Endothelial cell of umbilical vein (primary cell): Measurements from ENCODE around the gene ARHGAP30.

ENCODE experiments used
- POLR2A ChIP-seq: IDR thresholded peaks from 2 replicates; pipeline ENCODE4 v1.6.1; 2012; ENCODE audit warnings: low read depth, mild to moderate bottlenecking, control low read depth, low read length
- TF ChIP-seq, protein P1 (sequence below), 2 donors: IDR thresholded peaks; 1 replicate in 1 of 2; 2 replicates in 1 of 2; pipeline ENCODE4 v1.5.1; 2011; ENCODE audit warnings: low read length in 2 of 2, mild to moderate bottlenecking in 2 of 2, moderate library complexity in 2 of 2, control low read depth in 1 of 2, inconsistent platforms in 1 of 2, low read depth in 1 of 2; ENCODE audit not compliant: insufficient read depth in 1 of 2; ENCODE audit errors: extremely low read depth in 1 of 2

- TF ChIP-seq POLR2A = no peak
- TF ChIP-seq, protein P1, sequence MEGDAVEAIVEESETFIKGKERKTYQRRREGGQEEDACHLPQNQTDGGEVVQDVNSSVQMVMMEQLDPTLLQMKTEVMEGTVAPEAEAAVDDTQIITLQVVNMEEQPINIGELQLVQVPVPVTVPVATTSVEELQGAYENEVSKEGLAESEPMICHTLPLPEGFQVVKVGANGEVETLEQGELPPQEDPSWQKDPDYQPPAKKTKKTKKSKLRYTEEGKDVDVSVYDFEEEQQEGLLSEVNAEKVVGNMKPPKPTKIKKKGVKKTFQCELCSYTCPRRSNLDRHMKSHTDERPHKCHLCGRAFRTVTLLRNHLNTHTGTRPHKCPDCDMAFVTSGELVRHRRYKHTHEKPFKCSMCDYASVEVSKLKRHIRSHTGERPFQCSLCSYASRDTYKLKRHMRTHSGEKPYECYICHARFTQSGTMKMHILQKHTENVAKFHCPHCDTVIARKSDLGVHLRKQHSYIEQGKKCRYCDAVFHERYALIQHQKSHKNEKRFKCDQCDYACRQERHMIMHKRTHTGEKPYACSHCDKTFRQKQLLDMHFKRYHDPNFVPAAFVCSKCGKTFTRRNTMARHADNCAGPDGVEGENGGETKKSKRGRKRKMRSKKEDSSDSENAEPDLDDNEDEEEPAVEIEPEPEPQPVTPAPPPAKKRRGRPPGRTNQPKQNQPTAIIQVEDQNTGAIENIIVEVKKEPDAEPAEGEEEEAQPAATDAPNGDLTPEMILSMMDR (IDR thresholded peaks at IDR 0.05; ENCODE audit: extremely low read depth in 1 of 2, insufficient read depth in 1 of 2, low read depth in 1 of 2, low read length in 2 of 2) = no peak
Measured at GRCh38 chr1:161096530-161096929, 26.8 kb upstream of the ARHGAP30 start.
